Stimulated activated CD4-positive, alpha-beta T cell treated with anti-CD3 and anti-CD28 coated beads, Interleukin-1b, Interleukin-23, amount 100 ng/mL, for 24 hours (primary cell): ENCODE results near the gene FAM180B.
"Not testable (repeated sequence)": the region's sequence is repeated elsewhere in the genome, so short reads cannot be mapped to it uniquely, and the experiment has no call there.

Experiments used
- DNase-seq, 4 experiments: peaks; one replicate each; pipeline ENCODE4 v3.0.0-alpha.2; 2020; ENCODE audit warnings: low read depth in 4 of 4, low spot score in 1 of 4

Gene FAM180B

GRCh38 chr11:47593934-47594855 is 7.7 kb downstream of the FAM180B start, which contains the start of gene C1QTNF4:
TSS of gene C1QTNF4 (minus strand) at chr11:47594411. CDS start at chr11:47590810, 3,601 bp downstream.
- DNase-seq: no peak

DNA sequence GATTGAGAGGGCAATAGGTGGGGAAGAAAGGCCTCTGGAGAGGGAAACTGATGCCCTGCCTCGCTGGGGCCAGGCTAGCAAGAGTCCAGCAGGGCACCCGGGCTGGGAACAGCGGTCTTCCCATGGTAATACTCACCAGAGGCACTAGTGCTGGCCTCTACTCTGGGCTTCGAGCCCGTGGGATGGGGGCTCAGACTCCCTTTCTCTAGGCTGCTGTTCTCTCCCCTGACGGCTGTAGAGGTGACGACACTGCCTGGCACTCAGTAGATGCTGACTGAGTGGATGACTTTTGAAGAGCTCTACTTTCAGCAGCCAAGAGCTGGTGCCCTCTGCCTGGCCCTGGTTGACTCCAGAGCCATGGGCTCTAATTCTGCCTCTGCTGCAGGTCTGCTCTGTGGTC is 8.6 kb downstream of the FAM180B start:
- no peak for DNase-seq

- DNase-seq: no peak
These were observed 9.5 kb downstream of the FAM180B start for GRCh38 chr11:47595967-47596366.

DNA sequence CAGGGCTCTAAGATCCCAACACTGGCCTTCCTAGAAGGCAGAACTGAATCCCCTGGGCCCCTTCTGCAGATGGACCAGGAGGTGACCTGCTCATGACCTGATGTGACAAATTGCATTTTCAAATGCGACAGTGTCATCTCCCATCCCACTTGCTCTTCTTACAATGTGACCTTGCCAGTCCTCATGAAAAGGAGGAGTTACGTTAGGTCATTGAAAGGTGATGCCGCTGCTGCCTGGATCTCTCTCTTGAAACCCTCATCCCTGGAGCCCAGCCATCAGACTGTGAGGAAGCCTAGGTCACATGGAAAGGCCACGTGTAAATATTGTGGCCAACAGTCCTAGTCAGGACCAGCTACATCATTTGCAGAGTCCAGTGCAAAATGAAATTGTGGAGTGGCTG is 13.4 kb downstream of the FAM180B start:
- no peak for DNase-seq

- no peak for DNase-seq
These were observed 16.8 kb downstream of the FAM180B start for GRCh38 chr11:47603295-47603694.

GRCh38 chr11:47605921-47606320 is 19.4 kb downstream of the FAM180B start:
- no peak for DNase-seq

DNA sequence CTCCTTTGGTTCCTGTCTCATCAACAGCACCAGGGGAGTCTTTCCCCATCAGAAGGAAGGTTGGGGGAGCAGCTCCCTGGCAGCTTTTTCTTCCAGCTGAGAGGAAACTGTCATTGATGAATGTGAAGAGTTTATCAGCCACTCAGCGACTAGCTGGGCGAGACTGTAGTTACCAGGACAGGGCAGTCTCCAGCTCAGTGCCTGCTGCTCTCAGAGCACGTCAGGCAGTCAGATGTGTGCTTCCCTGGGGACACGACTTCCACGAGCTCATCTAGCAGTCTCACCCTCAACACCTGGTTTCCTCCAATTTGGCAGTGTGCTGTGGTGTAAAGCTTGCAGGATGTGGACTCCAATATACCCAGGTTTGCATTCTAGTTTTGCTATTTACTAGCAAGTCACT is 20.3 kb downstream of the FAM180B start:
- no peak for DNase-seq

DNA sequence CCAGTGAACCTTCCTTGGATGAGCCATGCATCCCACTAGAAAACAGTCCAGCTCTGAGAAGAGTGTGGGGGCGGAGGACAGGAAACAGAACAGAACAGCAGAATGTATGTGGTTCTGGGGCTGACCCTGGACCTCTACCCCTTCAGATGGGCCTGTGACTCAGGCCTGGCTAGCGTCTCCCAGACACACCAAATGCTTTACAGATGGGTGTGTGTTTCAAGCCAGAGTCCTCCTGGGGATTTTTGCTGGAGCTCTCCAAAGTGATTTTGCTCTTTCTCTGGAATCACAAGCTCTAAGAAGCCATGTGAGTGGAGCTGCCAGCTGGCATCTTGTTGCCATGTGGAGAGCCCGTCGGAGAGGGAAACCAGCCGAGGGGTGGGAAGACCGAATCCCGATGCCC is 20.9 kb downstream of the FAM180B start:
- DNase-seq: no peak

DNA sequence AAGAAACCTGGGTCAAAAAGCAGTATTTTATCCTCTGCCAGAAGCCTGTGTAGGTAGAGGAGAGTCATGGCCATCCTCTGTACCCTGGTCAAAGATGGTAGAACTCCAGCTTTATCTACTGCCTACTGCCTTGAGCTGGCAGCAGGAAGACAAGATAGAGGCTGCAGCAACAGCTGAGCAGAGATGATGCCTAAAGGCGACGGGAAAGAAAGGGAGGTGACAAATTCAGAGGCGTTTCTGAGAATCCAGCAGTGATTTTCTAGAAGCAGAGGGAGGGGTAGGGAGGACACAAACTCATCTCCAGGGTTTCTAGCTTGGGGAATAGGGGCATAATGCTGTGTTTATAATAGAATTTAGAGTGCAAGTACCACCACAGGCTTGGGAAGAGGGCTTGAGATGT is 23.2 kb downstream of the FAM180B start:
- no peak for DNase-seq

GRCh38 chr11:47611348-47611794 is 24.9 kb downstream of the FAM180B start:
- DNase-seq: no peak

DNA sequence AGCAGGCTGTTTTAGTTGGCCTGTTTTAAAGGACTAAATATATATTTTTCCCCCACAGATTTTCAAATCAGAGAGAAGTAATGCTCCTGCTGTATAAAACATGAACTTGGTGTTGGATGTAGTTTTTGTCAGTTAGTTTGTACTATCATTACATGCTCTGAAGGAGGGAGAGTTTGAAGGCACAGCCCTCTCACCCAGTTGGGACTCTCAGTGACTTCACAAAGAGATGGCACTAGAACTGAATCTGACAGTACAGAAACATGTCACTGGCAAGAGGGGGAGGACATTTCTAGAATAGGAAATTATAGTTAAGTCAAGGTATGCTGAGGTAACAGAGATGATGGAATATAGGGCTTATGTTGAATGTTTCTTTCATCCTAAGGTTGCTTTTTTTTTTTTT is 28.8 kb downstream of the FAM180B start:
- no peak for DNase-seq

DNA sequence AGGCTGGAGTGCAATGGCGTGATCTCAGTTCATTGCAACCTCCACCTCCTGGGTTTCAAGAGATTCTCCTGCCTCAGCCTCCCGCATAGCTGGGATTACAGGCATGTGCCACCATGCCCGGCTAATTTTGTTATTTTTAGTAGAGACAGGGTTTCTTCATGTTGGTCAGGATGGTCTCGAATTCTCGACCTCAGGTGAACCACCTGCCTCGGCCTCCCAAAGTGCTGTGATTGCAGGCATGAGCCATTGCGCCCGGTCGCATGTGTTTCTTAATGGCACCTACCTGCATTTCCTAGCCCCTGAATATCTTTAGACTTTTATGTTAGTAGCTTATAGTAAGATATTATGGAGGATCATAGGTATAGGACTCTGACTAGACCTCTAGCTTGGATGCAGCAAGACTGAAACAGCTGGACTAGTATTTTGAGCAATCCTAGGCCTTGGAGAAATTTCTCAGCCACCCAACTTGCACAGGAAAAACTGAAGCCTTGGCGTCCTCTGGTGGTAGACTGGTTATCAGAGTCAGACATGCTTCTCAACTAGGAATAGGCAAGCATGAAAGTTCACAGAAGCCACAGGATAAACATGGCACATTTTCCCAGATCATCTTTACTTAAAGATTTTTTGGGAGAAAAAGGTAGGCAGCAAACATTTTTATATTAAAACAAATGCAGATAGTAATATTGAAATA is 30.4 kb downstream of the FAM180B start:
- no peak for DNase-seq

DNA sequence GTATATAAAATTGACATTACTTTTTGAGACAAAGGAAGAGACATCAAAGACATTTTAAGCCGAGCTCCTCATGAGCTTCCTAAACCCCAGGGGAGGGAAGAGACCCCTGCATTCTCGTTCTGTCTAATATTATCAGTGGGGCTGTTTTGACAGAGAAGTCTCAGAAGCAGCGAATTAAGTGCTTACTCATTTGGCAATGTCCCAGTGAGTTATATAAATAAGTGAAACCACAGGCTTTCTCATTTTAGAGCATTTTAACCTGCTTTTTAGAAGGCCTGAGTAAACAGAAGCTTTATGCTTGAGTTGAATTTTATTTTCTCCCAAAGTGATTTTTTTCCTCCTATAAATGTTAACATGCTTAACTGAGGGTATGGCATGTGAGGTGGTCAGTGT is 30.9 kb downstream of the FAM180B start:
- no peak for DNase-seq

DNA sequence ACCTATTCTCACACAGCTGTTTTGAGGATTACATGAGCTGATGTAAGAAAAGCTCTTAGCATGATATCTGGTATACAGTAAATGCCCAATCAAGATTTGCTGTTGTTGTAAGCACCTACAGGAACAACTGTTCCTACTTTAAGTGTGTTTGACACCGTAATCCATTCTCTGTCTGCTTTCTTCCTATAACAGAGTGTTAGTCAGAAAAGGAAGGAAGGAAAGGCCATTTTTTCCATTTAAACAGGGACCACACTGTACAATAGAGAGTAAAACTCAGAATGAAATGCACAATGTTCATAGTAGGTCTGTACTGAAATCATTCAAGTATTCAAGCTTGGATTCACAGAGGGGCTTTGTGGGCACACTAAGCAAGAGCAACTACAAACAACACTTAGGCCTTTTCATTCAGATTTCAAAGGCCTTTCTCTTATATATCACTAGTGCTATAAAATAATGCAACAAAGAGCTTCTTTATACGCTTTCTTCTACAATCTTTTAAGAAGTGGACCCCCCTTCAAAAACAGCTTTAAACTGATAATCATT is 34.4 kb downstream of the FAM180B start:
- no peak for DNase-seq

DNA sequence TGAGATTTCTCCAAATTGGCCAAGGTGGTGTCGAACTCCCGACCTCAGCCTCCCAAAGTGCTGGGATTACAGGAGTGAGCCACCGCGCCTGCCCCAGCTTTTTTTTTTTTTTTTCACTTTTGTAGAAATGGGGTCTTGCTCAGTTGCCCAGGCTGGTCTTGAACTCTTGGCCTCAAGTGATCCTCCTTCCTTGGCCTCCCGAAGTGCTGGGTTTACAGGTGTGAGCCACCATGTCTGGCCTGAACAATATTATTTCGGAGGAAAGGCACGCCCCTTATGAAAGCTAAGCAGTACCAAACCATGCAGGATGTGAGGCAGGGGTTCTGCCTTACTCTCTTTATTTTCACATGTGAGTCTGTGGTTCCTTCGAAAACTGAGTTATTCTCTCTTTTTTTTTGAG is 39.8 kb downstream of the FAM180B start:
- no peak for DNase-seq

DNA sequence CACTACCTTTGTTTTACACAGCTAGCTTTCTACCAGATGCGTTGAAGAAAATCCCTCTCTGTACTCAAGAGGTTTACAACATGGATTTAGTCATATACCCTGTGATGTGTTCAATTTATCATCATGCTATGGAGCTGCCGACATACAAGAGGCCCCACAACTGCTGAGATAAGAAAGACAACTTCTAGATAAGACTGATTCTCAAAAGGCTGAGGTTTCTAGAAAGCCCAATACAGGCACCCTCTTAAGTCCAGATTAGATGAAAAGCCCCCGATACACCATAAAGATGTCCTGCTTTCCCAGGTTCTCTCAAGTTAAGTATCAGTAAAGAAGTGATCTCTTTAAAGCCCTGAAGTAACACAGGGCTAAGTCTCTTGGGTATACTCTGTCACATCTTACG is 41.5 kb downstream of the FAM180B start:
- no peak for DNase-seq

- DNase-seq: no peak
These were observed 45.0 kb downstream of the FAM180B start for GRCh38 chr11:47631473-47631872.

DNA sequence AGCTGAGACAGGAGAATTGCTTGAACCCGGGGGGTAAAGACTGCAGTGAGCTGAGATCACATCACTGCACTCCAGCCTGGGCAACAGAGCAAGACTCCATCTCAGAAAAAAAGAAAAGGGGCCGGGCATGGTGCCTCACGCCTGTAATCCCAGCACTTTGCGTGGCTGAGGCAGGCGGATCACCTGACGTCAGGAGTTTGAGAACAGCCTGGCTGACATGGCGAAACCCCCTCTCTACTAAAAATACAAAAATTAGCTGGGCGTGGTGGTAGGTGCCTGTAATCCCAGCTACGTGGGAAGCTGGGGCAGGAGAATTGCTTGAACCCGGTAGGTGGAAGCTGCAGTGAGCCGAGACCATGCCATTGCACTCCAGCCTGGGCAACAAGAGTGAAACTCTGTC is 49.9 kb downstream of the FAM180B start:
- DNase-seq: not testable (repeated sequence)
